Measurements from ENCODE around the gene PAK5. TPM values are rescaled to one million over a fixed set of nuclear protein-coding genes. Genes with fewer than 3 reads are reported as not detected.

PAK5 gene
- total RNA-seq, 1 donor from 2014 or later, result not detected

DNA sequence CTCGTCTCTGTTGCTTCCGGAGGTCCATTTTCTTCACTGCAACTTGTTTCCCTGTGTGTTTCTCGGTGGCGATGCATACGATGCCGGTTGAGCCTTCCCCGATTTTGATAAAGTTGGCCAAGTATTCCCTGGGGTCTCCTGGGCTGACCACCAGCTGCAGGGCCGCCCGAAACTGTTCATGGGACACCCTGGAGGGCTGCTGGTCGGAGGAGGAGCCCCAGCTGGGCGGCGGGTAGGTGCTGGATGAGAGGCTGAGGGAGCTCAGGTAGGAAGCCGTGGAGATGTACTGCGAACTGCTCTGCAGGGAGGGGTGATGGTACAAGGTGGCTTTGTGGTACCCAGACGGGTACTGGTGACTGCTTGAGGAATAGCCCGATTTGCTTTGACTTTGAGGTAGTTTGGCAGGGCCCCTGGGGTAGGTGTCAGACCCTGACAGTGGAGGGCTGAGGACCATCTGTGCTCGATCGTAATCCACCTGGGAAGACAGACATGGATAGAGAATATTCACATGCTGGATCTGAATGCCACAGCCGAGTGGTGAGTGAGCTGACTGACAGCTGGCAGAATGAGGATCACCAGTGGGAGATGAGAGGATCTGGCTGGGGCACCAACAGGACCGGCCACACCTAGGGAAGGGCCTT is 272.8 kb downstream of the PAK5 start:
- H3K27me3 ChIP-seq, result no peaks in the 10 kb centered on the region
- no peaks in the 10 kb centered on the region for H3K4me1 ChIP-seq
- H3K36me3 ChIP-seq, result no peaks in the 10 kb centered on the region
- intact Hi-C loops (cut with DNase I), result no loop called here
- H3K9me3 ChIP-seq, result no peaks in the 10 kb centered on the region
- no peak overlapping the region for H3K4me3 ChIP-seq
- no peak for TF ChIP-seq CTCF (IDR thresholded peaks at IDR 0.05)
- H3K27ac ChIP-seq, result no peak overlapping the region
- DNase-seq (ENCODE audit: low spot score in 2 of 2), result no peak

DNA sequence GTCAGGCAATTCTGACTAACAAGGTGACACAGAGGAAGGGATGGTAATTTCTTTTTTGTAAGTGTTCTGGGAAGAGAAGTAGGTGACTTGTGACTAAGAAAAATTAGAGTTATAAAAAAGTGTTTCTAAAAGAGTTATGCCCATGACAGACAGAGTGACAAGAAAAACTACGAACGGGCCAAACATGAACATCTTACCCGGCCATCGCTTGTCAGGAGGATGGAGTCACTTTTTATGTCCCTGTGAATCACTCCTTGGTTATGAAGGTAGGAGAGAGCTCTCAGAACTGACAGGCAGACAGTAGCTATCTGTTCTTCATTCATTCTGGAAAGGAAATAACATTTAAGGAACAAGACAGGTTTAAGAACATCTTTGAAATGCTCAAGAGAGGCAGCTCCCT is 281.5 kb downstream of the PAK5 start:
- Histone ChIP-seq H3K9me3 (no peaks in the 10 kb centered on the region), H3K27ac (no peak overlapping the region), H3K36me3 (no peaks in the 10 kb centered on the region), H3K4me3 (no peak overlapping the region), H3K27me3 (no peaks in the 10 kb centered on the region), H3K4me1 (no peaks in the 10 kb centered on the region)
- DNase-seq (ENCODE audit: low spot score in 2 of 2), result no peak
- TF ChIP-seq CTCF (IDR thresholded peaks at IDR 0.05), result no peak
- intact Hi-C loops (cut with DNase I), result no loop called here

GRCh38 chr20:9555781-9556180 is 283.1 kb downstream of the PAK5 start:
- no peaks in the 10 kb centered on the region for H3K4me1 ChIP-seq
- TF ChIP-seq CTCF (IDR thresholded peaks at IDR 0.05), result no peak
- no peaks in the 10 kb centered on the region for H3K27me3 ChIP-seq
- intact Hi-C loops (cut with DNase I), result no loop called here
- H3K36me3 ChIP-seq, result no peaks in the 10 kb centered on the region
- no peak overlapping the region for H3K27ac ChIP-seq
- H3K9me3 ChIP-seq, result no peaks in the 10 kb centered on the region
- DNase-seq (ENCODE audit: low spot score in 2 of 2), result no peak
- no peak overlapping the region for H3K4me3 ChIP-seq

GRCh38 chr20:9551808-9552550 is 286.9 kb downstream of the PAK5 start:
- no peak overlapping the region for H3K4me3 ChIP-seq
- no peak for DNase-seq (ENCODE audit: low spot score in 2 of 2)
- no peak overlapping the region for H3K27ac ChIP-seq
- intact Hi-C loops (cut with DNase I), result no loop called here
- no peaks in the 10 kb centered on the region for H3K4me1 ChIP-seq
- no peaks in the 10 kb centered on the region for H3K9me3 ChIP-seq
- no peaks in the 10 kb centered on the region for H3K36me3 ChIP-seq
- no peak for TF ChIP-seq CTCF (IDR thresholded peaks at IDR 0.05)
- H3K27me3 ChIP-seq, result no peaks in the 10 kb centered on the region

GRCh38 chr20:9550871-9551270 is 288.0 kb downstream of the PAK5 start:
- H3K27me3 ChIP-seq, result no peaks in the 10 kb centered on the region
- H3K27ac ChIP-seq, result no peak overlapping the region
- DNase-seq (ENCODE audit: low spot score in 2 of 2), result no peak
- intact Hi-C loops (cut with DNase I), result no loop called here
- no peak for TF ChIP-seq CTCF (IDR thresholded peaks at IDR 0.05)
- no peaks in the 10 kb centered on the region for H3K36me3 ChIP-seq
- no peaks in the 10 kb centered on the region for H3K4me1 ChIP-seq
- H3K4me3 ChIP-seq, result no peak overlapping the region
- no peaks in the 10 kb centered on the region for H3K9me3 ChIP-seq
